ENCODE results near the gene B3GAT3.
"Not testable (repeated sequence)": the region's sequence is repeated elsewhere in the genome, so short reads cannot be mapped to it uniquely, and the experiment has no call there.

The B3GAT3 gene

GRCh38 chr11:62627713-62628112, 5.9 kb upstream of the B3GAT3 start:
- Histone ChIP-seq H3K27ac (ENCODE audit: low read depth, low read length) (no peak overlapping the region), H3K27me3 (ENCODE audit: control insufficient read depth, insufficient read depth, low read length) (no peaks in the 10 kb centered on the region), H3K4me3 (ENCODE audit: low read length) (no peak overlapping the region), H3K4me1 (ENCODE audit: control insufficient read depth, insufficient read depth, low read length) (no peaks in the 10 kb centered on the region), H3K9ac (ENCODE audit: low read length) (no peak overlapping the region), H3K36me3 (ENCODE audit: control insufficient read depth, insufficient read depth, low read length) (peaks cover 61% of the 10 kb centered on the region)

- Histone ChIP-seq H3K4me1 (ENCODE audit: control insufficient read depth, insufficient read depth, low read length) (peaks cover 9% of the 10 kb centered on the region), H3K27ac (ENCODE audit: low read depth, low read length) (peak overlapping the region; percentile 79), H3K4me3 (ENCODE audit: low read length) (peak overlapping the region; percentile 52), H3K27me3 (ENCODE audit: control insufficient read depth, insufficient read depth, low read length) (no peaks in the 10 kb centered on the region), H3K9ac (ENCODE audit: low read length) (no peak overlapping the region), H3K36me3 (ENCODE audit: control insufficient read depth, insufficient read depth, low read length) (peaks cover 22% of the 10 kb centered on the region)
Measured at GRCh38 chr11:62622476-62623089, 797 bp upstream of the B3GAT3 start.

GRCh38 chr11:62621027-62621566, 689 bp downstream of the B3GAT3 start:
- Histone ChIP-seq H3K27ac (ENCODE audit: low read depth, low read length) (peak overlapping the region; percentile 79), H3K4me3 (ENCODE audit: low read length) (peak overlapping the region; percentile 98), H3K4me1 (ENCODE audit: control insufficient read depth, insufficient read depth, low read length) (peaks cover 9% of the 10 kb centered on the region), H3K36me3 (ENCODE audit: control insufficient read depth, insufficient read depth, low read length) (peaks cover 17% of the 10 kb centered on the region), H3K9ac (ENCODE audit: low read length) (peak overlapping the region; percentile 66), H3K27me3 (ENCODE audit: control insufficient read depth, insufficient read depth, low read length) (no peaks in the 10 kb centered on the region)

- H3K9ac ChIP-seq (ENCODE audit: low read length); H3K27me3 ChIP-seq (ENCODE audit: control insufficient read depth, insufficient read depth, low read length); H3K27ac ChIP-seq (ENCODE audit: low read depth, low read length); H3K36me3 ChIP-seq (ENCODE audit: control insufficient read depth, insufficient read depth, low read length); H3K4me3 ChIP-seq (ENCODE audit: low read length); H3K4me1 ChIP-seq (ENCODE audit: control insufficient read depth, insufficient read depth, low read length): not testable (repeated sequence)
Measured at GRCh38 chr11:62616957-62617356, 4.8 kb downstream of the B3GAT3 start.

GRCh38 chr11:62615521-62615920, 6.3 kb downstream of the B3GAT3 start:
- Histone ChIP-seq H3K9ac (ENCODE audit: low read length) (no peak overlapping the region), H3K36me3 (ENCODE audit: control insufficient read depth, insufficient read depth, low read length) (peaks cover 6% of the 10 kb centered on the region), H3K27me3 (ENCODE audit: control insufficient read depth, insufficient read depth, low read length) (no peaks in the 10 kb centered on the region), H3K27ac (ENCODE audit: low read depth, low read length) (no peak overlapping the region), H3K4me1 (ENCODE audit: control insufficient read depth, insufficient read depth, low read length) (peaks cover 9% of the 10 kb centered on the region), H3K4me3 (ENCODE audit: low read length) (no peak overlapping the region)

GRCh38 chr11:62614275-62614674, 7.5 kb downstream of the B3GAT3 start:
- Histone ChIP-seq H3K27ac (ENCODE audit: low read depth, low read length) (no peak overlapping the region), H3K27me3 (ENCODE audit: control insufficient read depth, insufficient read depth, low read length) (no peaks in the 10 kb centered on the region), H3K36me3 (ENCODE audit: control insufficient read depth, insufficient read depth, low read length) (peaks cover 10% of the 10 kb centered on the region), H3K4me3 (ENCODE audit: low read length) (no peak overlapping the region), H3K9ac (ENCODE audit: low read length) (no peak overlapping the region), H3K4me1 (ENCODE audit: control insufficient read depth, insufficient read depth, low read length) (peaks cover 10% of the 10 kb centered on the region)

GRCh38 chr11:62613291-62613778, 8.5 kb downstream of the B3GAT3 start:
- peak overlapping the region; percentile 48 for H3K4me3 ChIP-seq (ENCODE audit: low read length)

GRCh38 chr11:62612366-62613290, 9.2 kb downstream of the B3GAT3 start, which contains the start of the genes EML3 and ROM1:
Gene EML3 (minus strand): TSS chr11:62612775. CDS start chr11:62612457, 318 bp downstream.
Gene ROM1 (plus strand): TSS chr11:62613257. CDS start chr11:62613282, 25 bp downstream.
- H3K9ac ChIP-seq (ENCODE audit: low read length), result peak within 1 kb of the TSS; percentile 88
- H3K4me1 ChIP-seq (ENCODE audit: control insufficient read depth, insufficient read depth, low read length), result peaks cover 10% of the 10 kb centered on the region
- H3K27ac ChIP-seq (ENCODE audit: low read depth, low read length), result peak within 1 kb of the TSS; percentile 82
- peak within 1 kb of the TSS; percentile 74 for H3K4me3 ChIP-seq (ENCODE audit: low read length)
- H3K27me3 ChIP-seq (ENCODE audit: control insufficient read depth, insufficient read depth, low read length), result no peaks in the 10 kb centered on the region
- H3K36me3 ChIP-seq (ENCODE audit: control insufficient read depth, insufficient read depth, low read length), result peaks cover 10% of the 10 kb centered on the region

More at GRCh38 chr11:62613291-62613778, 8.5 kb downstream of the B3GAT3 start:
- H3K9ac ChIP-seq (ENCODE audit: low read length), result no peak overlapping the region
- H3K4me1 ChIP-seq (ENCODE audit: control insufficient read depth, insufficient read depth, low read length), result peaks cover 10% of the 10 kb centered on the region
- no peaks in the 10 kb centered on the region for H3K27me3 ChIP-seq (ENCODE audit: control insufficient read depth, insufficient read depth, low read length)
- H3K27ac ChIP-seq (ENCODE audit: low read depth, low read length), result peak overlapping the region; percentile 82
- peaks cover 10% of the 10 kb centered on the region for H3K36me3 ChIP-seq (ENCODE audit: control insufficient read depth, insufficient read depth, low read length)

- Histone ChIP-seq H3K27ac (ENCODE audit: low read depth, low read length) (peak overlapping the region; percentile 82), H3K9ac (ENCODE audit: low read length) (peak overlapping the region; percentile 88), H3K4me1 (ENCODE audit: control insufficient read depth, insufficient read depth, low read length) (peaks cover 10% of the 10 kb centered on the region), H3K27me3 (ENCODE audit: control insufficient read depth, insufficient read depth, low read length) (no peaks in the 10 kb centered on the region), H3K36me3 (ENCODE audit: control insufficient read depth, insufficient read depth, low read length) (peaks cover 10% of the 10 kb centered on the region), H3K4me3 (ENCODE audit: low read length) (peak overlapping the region; percentile 74)
Measured at GRCh38 chr11:62611705-62612365, 10.0 kb downstream of the B3GAT3 start.

- Histone ChIP-seq H3K4me1 (ENCODE audit: control insufficient read depth, insufficient read depth, low read length) (peaks cover 10% of the 10 kb centered on the region), H3K36me3 (ENCODE audit: control insufficient read depth, insufficient read depth, low read length) (peaks cover 4% of the 10 kb centered on the region), H3K27me3 (ENCODE audit: control insufficient read depth, insufficient read depth, low read length) (no peaks in the 10 kb centered on the region), H3K9ac (ENCODE audit: low read length) (peak overlapping the region; percentile 88), H3K4me3 (ENCODE audit: low read length) (peak overlapping the region; percentile 74), H3K27ac (ENCODE audit: low read depth, low read length) (peak overlapping the region; percentile 82)
Measured at GRCh38 chr11:62610814-62611704, 10.7 kb downstream of the B3GAT3 start.

- Histone ChIP-seq H3K4me1 (ENCODE audit: control insufficient read depth, insufficient read depth, low read length) (peaks cover 10% of the 10 kb centered on the region), H3K9ac (ENCODE audit: low read length) (no peak overlapping the region), H3K36me3 (ENCODE audit: control insufficient read depth, insufficient read depth, low read length) (peaks cover 6% of the 10 kb centered on the region), H3K27me3 (ENCODE audit: control insufficient read depth, insufficient read depth, low read length) (no peaks in the 10 kb centered on the region), H3K27ac (ENCODE audit: low read depth, low read length) (no peak overlapping the region), H3K4me3 (ENCODE audit: low read length) (no peak overlapping the region)
Measured at GRCh38 chr11:62610403-62610802, 11.4 kb downstream of the B3GAT3 start.
